Measurements from ENCODE around the gene RTP4. TPM values are rescaled to one million over a fixed set of nuclear protein-coding genes. Genes with fewer than 3 reads are reported as not detected.

The RTP4 gene
- total RNA-seq, 1 experiment from 2014 or later = 2.5 TPM

GRCh38 chr3:187352581-187353575 is 15.3 kb upstream of the RTP4 start:
- DNase-seq (ENCODE audit: low read depth, low spot score) = peak; percentile 12

More at GRCh38 chr3:187352581-187353575, 15.3 kb upstream of the RTP4 start:
- H3K27ac ChIP-seq (ENCODE audit: low read length) = peak overlapping the region; percentile 7; the same call in 1 of the 2 replicates
- H3K4me3 ChIP-seq (ENCODE audit: low read depth in 2 of 2, low read length in 2 of 2) = peak overlapping the region in 1 of 2 experiments; percentile 8; a peak in 1 of 4 replicates
- CTCF ChIA-PET = no interaction called here
- ATAC-seq = peak; percentile 92
- H3K9me3 ChIP-seq (ENCODE audit: control insufficient read depth, insufficient read depth, low read depth, low read length) = no peaks in the 10 kb centered on the region
- H3K4me1 ChIP-seq (ENCODE audit: control insufficient read depth, insufficient read depth, low read length) = peaks cover 5% of the 10 kb centered on the region; the same call in 1 of the 2 replicates
- in situ Hi-C loops (cut with HindIII; ENCODE audit: low pct_unique_long_range_greater_than_20kb, low sequenced_read_pairs) (no loop called here), intact Hi-C loops (cut with micrococcal nuclease; ENCODE audit: unreplicated experiment) (no loop called here)
- no TSS peak for BruUV-seq (replicated peaks)
- no peaks in the 10 kb centered on the region for H3K36me3 ChIP-seq (ENCODE audit: control insufficient read depth, insufficient read depth, low read length)
- POLR2A ChIA-PET = no interaction called here
- TF ChIP-seq CTCF (IDR thresholded peaks at IDR 0.05) (no peak), TCF7L2 (IDR thresholded peaks at IDR 0.05; ENCODE audit: low read depth, low read length) (peak; percentile 40; the same call in 1 of the 2 replicates), REST (IDR thresholded peaks at IDR 0.05; ENCODE audit: insufficient read depth in 1 of 2, low read depth in 2 of 2, low read length in 1 of 2) (peak in 1 of 2 experiments; percentile 22; a peak in 1 of 4 replicates), SIN3A (IDR thresholded peaks at IDR 0.05; ENCODE audit: borderline replicate concordance, insufficient read depth, low read depth, low read length) (no peak), POLR2AphosphoS5 (IDR thresholded peaks at IDR 0.05; ENCODE audit: low read depth, low read length) (no peak)
- no peaks in the 10 kb centered on the region for H3K27me3 ChIP-seq (ENCODE audit: control insufficient read depth, insufficient read depth, low read length)
